NCI-H510A (cell line): ENCODE measurements around the gene CDK17.
"Not testable (repeated sequence)": the region's sequence is repeated elsewhere in the genome, so short reads cannot be mapped to it uniquely, and the experiment has no call there.

Experiments used
- DNase-seq: peaks from one replicate; lab custom pipeline; 2025; lab: John Stamatoyannopoulos, UW

CDK17 gene

DNA sequence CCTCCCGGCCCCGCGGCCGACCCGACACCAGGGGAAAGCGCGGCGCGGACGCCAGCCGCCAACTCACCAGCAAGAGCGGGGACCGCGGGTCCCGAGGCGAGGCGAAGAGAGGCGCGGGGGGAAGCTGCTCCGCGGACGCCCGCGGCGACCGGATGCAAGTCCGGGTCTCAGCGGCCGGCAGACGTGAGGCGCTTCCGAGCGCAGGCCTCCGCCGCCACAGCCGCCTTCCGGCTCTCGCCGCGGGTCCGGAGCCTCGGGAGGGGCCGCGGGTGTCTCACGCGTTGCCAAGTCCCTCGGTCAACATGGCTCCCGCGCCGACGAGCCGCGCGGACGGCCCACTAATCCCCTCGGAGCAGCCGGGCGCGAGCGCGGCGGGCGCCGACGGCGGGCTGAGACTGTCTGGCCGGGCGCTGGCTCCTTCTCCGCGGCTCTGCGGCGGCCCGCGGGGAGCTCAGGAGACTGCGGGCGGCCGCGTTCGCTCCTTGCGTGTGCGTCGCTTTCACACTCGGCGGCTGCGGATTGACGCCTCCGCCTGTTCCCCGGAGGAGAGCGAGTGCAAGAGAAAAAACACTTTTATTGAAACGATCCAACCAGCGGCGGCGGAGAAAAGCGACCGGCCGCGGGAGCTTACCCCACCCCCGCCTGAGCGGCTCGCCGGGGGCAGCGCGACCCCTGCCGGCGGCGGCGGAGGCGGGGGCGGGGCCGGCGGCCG lies at the start of gene CDK17:
CDK17 (minus strand) TSS at position 521 of the 712 bp plus-strand sequence. CDS start 65,603 bp downstream, outside the sequence.
- peak; percentile 79 for DNase-seq

DNA sequence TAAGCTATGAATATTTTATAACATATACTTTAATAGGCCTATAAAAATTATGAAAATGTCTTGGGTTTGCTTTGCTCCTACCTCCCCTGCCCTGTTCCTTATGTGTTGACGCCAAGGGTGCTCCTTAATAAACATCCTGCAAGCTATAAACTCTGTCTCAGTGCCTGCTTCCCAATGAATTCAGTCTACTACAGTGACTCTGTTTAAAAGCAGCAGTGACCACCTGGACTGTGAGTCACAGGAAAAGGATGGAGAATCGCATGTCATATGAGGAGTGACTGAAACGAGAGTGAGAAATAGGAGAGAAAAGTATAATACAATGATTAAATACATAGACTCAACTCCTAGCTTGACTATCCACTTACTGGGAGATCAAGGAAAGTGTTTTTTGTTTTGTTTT lies 48.1 kb upstream of the CDK17 start:
- DNase-seq: no peak

DNA sequence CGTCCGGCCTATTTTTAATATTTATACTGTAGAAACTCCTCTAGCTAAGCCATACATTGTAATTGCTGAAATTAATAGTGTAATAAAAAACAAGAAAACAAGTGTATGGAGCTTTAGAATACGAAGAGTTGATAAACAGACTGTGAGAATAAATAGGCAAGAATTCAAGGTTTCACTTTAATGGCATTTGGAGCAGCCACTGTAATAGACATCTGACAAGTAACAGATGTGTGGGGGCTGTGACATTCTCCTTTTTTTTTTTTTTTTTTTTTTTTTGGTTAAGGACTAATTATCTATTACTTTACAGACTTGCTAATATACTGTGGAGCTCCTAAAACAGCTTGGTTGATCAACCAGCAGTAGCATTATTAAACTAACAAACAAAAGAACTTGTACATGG lies 47.0 kb upstream of the CDK17 start:
- DNase-seq: no peak

DNA sequence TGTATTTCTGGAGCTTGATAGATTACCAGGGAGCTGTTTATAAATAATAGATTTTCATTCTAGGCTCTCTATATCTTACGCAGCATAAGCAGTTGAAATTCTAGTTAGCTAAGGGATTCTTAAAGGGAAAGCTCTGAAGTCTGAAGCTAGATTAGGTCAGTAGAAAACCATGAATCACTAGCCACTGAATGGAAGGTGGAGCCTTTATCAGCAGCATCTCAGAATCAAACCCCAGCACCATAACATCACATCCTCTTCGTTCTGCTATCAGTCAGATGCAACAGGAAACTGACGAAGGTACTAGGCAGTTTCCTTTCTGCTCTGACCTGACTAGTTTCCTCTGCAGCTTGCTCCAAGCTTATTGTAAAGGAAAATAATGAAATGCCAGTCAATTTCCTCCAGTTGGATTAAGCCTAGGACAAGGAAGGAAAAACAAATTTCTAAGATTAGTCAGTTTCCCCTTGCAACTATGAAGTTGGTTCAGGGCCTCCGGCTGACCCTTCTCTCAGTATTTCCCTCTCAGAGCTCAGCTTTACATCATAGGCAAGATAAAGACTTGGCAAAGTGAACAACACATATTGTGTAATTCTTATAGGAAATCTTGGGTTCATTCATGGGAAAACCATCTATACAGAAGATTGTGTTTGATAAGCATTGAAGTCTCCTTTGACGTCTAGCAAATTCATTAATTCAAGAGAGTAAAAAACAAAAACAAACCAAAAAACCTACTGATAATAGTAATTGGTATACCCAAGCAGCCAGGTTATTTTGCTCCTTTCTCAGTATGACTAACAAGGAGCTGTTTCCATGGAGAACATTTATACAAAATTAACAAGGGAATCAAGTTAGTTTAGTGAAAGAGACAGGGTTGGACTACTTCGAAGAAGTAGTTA lies 45.7 kb upstream of the CDK17 start:
- DNase-seq: no peak

DNA sequence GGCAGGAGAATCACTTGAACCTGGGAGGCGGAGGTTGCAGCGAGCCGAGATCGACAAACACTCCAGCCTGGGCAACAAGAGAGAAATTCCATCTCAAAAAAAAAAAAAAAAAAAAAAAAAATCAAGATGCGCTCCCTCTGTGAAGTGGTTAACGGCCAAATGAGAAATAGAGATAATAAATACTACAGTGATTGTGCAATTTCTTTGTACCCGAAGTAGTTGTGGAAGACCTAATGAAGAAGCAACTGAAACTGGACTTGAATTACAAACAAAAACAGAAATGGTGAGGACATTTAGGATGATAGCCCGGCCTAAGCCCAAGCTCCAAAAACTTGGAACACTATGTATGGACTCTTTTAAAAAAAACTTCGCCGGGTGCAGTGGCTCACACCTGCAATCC lies 44.2 kb upstream of the CDK17 start:
- no peak for DNase-seq

DNA sequence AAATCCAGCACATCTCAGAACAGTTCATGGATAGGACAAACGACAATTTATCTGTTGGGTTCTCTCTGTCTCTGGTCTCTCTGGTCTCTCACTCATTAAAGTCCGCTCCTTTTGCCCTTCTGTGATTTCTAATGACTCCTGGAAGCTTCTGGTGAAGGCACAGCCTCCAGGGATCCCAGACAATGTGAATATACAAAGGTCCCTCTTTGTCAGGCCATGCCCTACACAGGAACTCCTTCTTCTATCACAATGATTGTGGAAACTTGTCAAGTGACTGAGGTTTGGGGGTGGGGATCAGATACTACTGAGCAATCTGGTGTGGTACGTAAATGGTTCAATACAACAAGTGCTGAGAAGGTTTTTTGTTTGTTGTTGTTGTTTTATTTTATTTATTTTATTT lies 42.7 kb upstream of the CDK17 start:
- no peak for DNase-seq

DNA sequence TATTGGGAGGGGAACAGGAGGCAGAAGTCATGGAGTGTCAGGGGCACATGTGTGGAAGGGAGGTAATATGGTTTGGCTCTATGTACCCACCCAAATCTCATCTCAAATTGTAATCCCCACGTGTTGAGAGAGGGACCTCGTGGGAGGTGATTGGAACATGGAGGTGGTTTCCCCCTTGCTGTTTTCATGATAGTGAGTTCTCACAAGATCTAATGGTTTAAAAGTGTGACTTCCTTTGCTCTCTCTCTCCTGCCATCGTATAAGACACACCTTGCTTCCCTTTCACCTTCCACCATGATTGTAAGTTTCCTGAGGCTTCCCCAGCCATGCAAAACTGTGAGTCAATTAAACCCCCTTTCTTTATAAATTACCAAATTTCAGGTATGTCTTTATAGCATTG lies 41.6 kb upstream of the CDK17 start:
- no peak for DNase-seq

DNA sequence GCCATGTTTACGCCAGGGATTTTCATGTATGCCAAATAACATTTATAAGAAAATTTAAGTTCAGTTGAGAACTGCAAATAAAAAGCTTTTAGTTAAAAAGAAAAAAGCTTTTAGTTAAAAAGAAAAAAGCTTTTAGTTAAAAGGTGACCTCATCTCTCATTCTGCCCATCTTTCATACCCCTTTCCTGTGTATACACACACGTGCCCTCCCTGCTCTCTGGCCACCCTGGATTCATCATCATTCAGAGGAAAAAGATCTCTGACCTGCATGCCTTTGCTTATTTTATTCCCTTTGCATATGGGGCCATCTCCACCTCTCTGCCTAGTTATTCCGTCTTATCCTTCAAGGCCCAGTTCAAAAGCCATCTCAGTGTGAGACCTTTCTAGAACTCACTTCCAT lies 38.1 kb upstream of the CDK17 start:
- DNase-seq: no peak

DNA sequence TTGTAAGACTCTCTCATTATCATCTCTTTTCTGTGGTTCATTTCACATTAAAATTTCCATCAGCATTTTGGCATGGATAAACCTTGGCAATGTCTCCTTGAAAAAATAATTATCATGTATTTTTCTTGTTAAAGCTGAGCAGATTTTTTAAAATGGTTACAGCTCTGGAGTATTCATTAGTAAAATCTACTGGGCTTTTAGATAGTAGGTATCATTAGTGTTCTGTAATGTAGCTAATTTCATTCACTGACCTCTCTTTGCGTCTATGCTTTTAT lies 36.9 kb upstream of the CDK17 start:
- DNase-seq: no peak

DNA sequence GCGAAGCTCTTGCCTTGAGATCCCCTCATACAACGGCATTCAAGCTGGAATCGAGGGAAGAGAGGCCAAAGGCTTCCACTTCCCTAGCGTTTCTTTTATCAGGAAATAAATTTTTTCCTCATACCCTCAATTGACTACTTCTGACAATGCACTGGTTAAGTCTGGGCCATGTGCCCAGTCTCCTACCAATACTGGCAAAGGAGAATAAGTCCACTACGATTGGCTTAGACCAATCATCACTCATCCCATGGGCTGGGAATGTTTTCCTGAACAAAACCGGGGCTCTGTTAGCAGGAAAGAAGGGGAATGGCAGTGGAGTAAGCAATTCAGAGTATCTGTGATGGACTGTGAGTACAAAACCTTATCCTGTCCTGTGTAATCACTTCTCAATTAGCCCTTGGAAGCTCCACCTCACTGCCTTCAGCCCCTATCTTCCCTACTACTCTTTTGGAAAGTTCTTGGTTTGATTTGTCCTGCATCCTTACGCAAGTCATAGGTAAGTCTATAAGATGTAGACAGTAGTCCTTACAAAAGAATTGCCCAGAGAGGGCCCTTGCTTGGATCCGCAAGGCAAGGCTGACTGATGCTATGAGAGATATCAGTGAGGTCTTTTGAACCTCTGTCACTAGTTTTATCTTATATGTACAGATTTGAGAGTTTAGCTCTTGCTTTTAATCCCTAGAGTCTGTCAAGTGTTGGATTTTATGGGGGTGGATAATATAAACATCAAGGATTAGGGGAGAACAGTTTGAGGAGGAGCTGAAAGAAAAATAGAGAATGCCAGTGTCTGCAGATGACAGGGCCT lies 36.3 kb upstream of the CDK17 start:
- DNase-seq: no peak

DNA sequence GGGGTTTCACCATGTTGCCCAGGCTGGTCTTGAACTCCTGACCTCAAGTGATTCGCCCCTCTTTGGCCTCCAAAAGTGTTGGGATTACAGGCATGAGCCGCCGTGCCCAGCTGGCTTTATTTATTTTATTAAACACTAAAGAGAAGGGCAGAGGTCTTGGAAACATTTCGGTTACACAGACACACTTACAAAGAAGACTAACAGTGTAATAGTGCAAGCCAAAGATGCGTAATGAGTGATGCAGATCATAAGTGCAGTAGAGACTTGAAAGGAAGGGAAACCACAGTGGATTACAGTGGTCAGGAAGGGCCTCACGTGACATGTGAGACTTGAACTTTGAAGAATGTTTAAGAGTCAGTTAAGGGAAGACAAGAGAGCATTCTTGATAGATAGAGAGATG lies 33.9 kb upstream of the CDK17 start:
- DNase-seq: no peak

DNA sequence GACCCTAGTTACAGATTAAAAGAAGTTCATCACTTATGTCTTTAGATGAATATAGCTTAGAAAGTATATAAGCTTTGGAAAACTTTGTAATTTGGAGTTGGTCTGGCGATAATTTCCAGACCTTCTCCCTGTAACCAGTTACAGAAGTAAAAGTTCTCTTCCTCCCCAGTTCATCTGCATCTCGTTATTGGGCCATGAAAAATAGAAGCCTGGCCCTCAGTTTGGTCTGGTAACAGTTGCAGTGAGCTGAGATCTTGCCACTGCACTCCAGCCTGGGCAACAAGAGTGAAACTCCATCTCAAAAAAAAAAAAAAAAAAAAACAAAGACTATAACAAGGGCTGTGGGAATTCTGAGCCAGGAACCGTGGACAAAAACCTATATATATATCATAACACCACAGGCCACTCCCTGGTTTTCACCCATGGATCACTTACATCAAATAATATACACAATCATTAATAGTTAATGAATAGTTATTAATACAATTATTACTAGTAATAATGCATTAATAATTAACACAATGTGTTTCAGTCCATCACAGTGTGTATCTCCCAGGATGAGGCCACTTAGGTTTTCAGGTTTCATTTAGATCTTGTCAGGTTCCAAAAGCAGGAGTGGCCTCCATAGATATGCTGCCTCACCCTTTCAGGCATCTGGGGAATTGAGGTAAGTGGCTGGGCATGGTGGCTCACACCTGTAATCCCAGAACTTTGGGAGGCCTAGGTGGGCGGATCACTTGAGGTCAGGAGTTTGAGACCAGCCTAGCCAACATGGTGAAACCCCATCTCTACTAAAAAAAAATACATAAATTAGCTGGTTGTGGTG lies 32.5 kb upstream of the CDK17 start:
- not testable (repeated sequence) for DNase-seq

DNA sequence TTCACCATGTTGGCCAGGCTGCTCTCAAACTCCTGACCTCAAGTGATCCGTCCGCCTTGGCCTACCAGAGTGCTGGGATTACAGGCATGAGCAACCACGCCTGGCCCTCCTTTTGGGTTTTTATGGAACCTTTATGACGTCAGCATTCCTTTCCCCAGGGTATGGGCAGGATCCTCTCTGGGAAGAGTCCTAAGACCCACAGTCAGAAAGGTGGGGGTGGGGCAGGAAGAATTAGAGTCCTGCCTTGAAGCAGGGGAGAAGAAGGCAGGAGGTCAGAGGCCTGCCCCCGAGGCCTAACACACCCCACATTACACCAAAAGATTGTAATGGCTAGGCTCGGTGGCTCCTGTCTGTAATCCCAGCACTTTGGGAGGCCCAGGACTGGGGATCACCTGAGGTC lies 30.8 kb upstream of the CDK17 start:
- DNase-seq: no peak

DNA sequence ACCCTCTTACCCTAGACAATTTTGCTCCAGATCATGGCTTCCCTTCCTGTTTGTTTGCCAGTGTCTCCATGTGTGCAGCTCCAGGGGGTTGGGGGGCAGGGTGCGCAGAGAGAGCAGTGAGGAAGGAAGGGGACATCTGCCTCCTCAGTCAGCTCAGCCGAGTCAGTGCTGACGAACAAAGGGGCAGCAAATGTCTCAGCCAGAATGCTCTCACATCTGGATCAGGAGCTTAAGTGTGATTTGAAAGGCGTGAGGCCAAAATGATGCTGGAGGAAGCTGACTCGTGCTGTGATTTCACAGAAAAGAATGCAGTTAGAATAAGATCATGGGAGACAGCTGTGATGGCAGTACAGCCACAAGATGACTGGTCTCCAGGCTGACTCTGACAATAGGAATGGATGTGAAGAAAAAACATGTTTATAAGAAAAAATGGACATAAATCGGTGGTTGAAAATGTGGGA lies 27.1 kb upstream of the CDK17 start:
- no peak for DNase-seq

DNA sequence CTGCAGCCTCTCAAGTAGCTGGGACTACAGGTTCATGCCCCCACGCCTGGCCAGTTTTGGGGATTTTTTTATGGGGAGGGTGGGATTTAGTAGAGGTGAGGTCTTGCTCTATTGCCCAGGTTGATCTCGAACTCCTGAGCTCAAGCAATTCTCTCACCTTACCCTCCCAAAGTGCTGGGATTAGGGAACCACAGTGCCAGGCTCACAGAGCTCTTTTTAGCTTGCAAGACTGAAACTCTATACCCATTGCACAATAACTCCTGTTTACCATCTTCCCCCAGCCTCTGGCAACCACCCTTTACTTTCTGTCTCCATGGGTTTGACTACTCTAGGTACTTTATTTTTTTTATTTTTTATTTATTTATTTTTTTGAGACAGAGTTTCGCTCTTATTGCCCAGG lies 25.7 kb upstream of the CDK17 start:
- no peak for DNase-seq

DNA sequence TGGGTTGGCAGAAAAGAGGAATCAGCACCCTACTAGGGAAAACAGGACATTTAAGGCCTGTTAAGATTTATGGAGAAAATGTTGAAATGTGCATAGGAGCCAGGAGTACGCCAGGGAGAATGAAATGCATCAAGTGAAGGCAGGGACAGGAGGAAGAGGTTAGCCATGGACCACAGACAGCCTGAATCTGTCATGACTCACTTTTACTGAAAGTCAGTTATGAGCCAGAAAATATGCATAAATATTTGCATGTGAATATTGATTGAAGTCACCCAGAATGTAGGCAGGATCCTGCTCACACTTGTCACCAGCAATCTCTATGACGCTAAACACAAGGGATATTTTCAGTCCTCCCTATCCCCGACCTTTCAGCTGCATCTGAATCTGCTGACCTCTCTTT lies 25.1 kb upstream of the CDK17 start:
- DNase-seq: no peak

DNA sequence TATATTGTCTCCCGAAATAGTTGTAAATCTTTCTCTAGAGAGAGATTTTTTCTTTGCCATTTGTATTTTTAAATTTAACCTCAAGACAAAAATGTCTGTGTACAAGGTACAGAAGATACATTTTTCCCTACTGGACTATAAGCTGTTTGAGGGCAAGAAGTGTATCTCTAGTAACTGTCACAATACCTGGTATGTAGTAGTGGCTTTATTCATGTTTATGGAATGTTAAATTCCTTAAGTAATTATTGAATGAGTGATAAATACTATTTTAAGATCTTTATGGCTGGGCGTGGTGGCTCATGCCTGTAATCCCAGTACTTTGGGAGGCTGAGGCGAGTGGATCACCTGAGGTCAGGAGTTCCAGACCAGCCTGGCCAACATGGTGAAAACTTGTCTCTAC lies 24.4 kb upstream of the CDK17 start:
- DNase-seq: no peak

DNA sequence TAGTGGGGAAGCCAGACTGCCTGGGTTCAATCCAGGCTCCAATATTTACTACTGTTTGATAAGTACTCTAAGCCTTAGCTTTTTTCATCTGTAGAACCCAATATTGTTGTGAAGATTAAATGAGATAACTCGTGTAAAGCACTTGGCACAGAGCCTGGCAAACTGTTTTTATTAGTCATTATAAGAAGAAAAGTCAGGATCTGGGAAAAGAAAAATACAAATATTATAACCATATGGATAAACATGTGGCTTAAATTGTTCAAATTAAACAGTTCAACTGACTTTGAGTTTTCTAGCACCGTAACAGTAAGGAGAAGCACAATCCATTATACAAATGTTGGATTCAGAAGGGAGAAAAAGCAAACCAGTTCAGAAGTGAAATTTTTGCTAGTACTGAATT lies 22.0 kb upstream of the CDK17 start:
- no peak for DNase-seq

DNA sequence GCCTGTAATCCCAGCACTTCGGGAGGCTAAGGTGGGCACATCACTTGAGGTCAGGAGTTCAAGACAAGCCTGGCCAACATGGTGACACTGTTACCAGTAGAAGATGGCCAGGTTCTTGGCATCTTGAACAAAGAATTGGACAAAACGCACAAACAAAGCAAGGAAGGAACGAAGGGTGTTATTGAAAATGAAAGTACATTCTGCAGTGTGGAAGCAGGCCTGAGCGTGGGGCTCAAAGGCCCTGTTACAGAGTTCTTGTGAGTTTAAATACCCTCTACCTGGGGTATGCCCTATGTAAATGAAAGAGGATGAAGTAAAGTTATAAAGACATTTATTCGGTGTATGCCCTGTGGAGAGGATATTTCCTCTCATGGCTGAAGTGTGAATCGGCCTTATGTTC lies 20.8 kb upstream of the CDK17 start:
- no peak for DNase-seq

DNA sequence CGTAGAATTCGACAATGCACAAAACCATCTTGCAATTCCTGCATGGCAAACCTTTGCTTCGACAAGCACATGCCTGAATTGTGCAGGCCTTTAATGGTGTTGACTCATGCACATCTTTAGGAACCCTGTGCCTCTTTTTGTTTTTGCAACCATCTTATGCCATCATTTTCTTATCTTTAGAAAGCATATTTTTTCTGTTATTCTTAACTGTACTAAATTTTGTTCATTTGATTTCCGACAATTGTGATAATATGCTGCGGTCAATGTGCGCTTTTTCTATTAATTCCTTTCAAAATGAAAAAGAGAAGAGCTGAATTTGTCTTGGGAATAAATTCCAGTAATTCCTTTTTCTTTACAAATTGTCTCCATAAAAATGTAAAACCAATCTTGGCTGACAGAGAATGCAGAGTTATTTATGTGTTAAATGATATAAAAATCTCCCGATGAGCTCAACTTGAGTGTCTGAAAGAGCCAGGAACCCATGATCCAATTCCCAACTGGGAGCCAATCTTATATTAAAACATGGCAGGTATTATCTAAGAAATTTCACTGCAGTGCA lies 20.1 kb upstream of the CDK17 start:
- DNase-seq: no peak

DNA sequence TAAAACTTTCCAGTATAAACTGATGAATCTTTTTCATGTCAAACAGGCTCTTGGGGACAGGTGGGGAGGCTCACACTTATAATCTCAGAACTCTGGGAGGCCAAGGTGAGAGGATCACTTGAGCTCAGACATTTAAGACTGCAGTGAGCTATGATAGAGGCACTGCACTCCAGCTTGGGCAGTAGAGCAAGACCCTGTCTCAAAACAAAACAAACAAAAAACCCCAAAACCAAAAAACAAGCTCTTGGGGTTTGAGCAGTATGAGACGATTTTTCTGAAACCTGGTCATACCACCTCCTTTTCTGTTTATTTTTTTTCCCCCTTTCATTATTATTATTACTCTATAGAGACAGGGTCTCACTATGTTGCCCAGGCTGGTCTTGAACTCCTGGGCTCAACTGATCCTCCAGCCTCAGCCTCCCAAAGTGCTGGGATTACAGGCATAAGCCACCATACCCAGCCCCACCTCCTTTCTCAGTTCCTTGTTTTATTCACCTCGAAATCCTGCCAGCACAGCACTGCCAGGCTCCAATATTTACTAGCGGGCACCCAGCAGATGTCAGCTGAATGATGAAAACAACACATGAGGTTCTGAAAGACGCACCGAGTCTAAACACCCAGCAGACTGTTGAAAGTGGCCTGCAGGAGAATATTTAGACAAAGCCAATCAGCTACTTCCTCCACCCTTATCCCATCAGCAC lies 19.5 kb upstream of the CDK17 start:
- no peak for DNase-seq
